Neural progenitor cell (in vitro differentiated cells): Measurements from ENCODE around the gene PPFIA2.

Source experiments
- EZH2 ChIP-seq: fragments of 200-600 bp; sonication (generic); IDR thresholded peaks from 2 replicates; pipeline ENCODE4 v1.6.1; 2017; ENCODE audit warnings: antibody characterized with exemption, mild to moderate bottlenecking, moderate library complexity
- TF ChIP-seq, protein P1 (sequence below): fragments of 200-600 bp; sonication (generic); IDR thresholded peaks from 2 replicates; pipeline ENCODE4 v1.5.1; 2017; ENCODE audit warnings: antibody characterized with exemption, mild to moderate bottlenecking

DNA sequence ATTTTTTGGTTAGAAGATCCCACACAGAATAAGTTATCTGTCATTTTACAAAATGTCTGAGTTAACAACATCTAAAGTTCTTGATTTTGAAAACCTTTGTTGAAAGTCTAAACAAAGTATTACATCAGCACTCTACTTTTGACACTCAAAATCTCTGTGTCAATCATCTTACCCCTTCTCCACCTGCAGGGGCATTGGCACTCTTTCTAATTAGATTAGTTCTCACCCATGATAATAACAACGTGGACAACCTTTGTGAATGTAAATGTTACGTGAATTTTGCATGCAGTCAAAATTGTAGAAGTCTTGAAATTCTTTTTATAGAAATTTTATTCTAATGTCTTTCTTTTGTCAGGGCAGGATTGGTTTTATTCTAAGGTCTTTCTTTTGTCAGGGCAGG lies 33.5 kb upstream of the PPFIA2 start:
- TF ChIP-seq, protein P1, sequence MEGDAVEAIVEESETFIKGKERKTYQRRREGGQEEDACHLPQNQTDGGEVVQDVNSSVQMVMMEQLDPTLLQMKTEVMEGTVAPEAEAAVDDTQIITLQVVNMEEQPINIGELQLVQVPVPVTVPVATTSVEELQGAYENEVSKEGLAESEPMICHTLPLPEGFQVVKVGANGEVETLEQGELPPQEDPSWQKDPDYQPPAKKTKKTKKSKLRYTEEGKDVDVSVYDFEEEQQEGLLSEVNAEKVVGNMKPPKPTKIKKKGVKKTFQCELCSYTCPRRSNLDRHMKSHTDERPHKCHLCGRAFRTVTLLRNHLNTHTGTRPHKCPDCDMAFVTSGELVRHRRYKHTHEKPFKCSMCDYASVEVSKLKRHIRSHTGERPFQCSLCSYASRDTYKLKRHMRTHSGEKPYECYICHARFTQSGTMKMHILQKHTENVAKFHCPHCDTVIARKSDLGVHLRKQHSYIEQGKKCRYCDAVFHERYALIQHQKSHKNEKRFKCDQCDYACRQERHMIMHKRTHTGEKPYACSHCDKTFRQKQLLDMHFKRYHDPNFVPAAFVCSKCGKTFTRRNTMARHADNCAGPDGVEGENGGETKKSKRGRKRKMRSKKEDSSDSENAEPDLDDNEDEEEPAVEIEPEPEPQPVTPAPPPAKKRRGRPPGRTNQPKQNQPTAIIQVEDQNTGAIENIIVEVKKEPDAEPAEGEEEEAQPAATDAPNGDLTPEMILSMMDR = no peak
- no peak for TF ChIP-seq EZH2
